GM18870 (cell line): ENCODE measurements around the gene PRUNE2.
"Not testable (repeated sequence)": the region's sequence is repeated elsewhere in the genome, so short reads cannot be mapped to it uniquely, and the experiment has no call there.

Source experiments
- ATAC-seq: cut with Tn5 transposase; IDR thresholded peaks from one replicate; pipeline ENCODE4 v1.9.1; 2021; ENCODE audit warnings: moderate library complexity; ENCODE audit not compliant: unreplicated experiment

The PRUNE2 gene

GRCh38 chr9:76873056-76873792 is 32.7 kb downstream of the PRUNE2 start:
- no peak for ATAC-seq

- no peak for ATAC-seq
These were observed 37.0 kb downstream of the PRUNE2 start for GRCh38 chr9:76868897-76869296.

- no peak for ATAC-seq
These were observed 39.2 kb downstream of the PRUNE2 start for GRCh38 chr9:76866689-76867088.

- no peak for ATAC-seq
These were observed 42.1 kb downstream of the PRUNE2 start for GRCh38 chr9:76863832-76864231.

GRCh38 chr9:76859860-76860259 is 46.1 kb downstream of the PRUNE2 start:
- no peak for ATAC-seq

- not testable (repeated sequence) for ATAC-seq
These were observed 47.7 kb downstream of the PRUNE2 start for GRCh38 chr9:76858248-76858647.

- no peak for ATAC-seq
These were observed 49.9 kb downstream of the PRUNE2 start for GRCh38 chr9:76856016-76856415.

- no peak for ATAC-seq
These were observed 50.9 kb downstream of the PRUNE2 start for GRCh38 chr9:76855015-76855414.

- ATAC-seq: no peak
These were observed 53.9 kb downstream of the PRUNE2 start for GRCh38 chr9:76852026-76852425.

- no peak for ATAC-seq
These were observed 59.6 kb downstream of the PRUNE2 start for GRCh38 chr9:76846297-76846696.

GRCh38 chr9:76845254-76845653 is 60.7 kb downstream of the PRUNE2 start:
- ATAC-seq: no peak

GRCh38 chr9:76835571-76836283 is 70.2 kb downstream of the PRUNE2 start:
- no peak for ATAC-seq

GRCh38 chr9:76828447-76828846 is 77.5 kb downstream of the PRUNE2 start:
- no peak for ATAC-seq

- ATAC-seq: no peak
These were observed 78.4 kb downstream of the PRUNE2 start for GRCh38 chr9:76827296-76828080.

- no peak for ATAC-seq
These were observed 85.5 kb downstream of the PRUNE2 start for GRCh38 chr9:76820431-76820830.

GRCh38 chr9:76818271-76818670 is 87.6 kb downstream of the PRUNE2 start:
- ATAC-seq: no peak

- no peak for ATAC-seq
These were observed 88.4 kb downstream of the PRUNE2 start for GRCh38 chr9:76817489-76817888.

- ATAC-seq: no peak
These were observed 93.3 kb downstream of the PRUNE2 start for GRCh38 chr9:76812591-76812990.

GRCh38 chr9:76810377-76810957 is 95.4 kb downstream of the PRUNE2 start:
- ATAC-seq: peak; percentile 69

- no peak for ATAC-seq
These were observed 97.3 kb downstream of the PRUNE2 start for GRCh38 chr9:76808636-76809035.

- ATAC-seq: no peak
These were observed 102.2 kb downstream of the PRUNE2 start for GRCh38 chr9:76803762-76804161.
